Panc1 (cell line): Measurements from ENCODE around the gene SVOP.

Source experiments
- POLR2AphosphoS5 ChIP-seq: IDR thresholded peaks from 2 replicates; pipeline ENCODE4 v1.6.1; 2012; ENCODE audit warnings: mild to moderate bottlenecking, low read depth, low read length, moderate library complexity
- SIN3A ChIP-seq: IDR thresholded peaks from 2 replicates; pipeline ENCODE4 v1.6.1; 2012; ENCODE audit warnings: low read depth, mild to moderate bottlenecking, low read length, moderate library complexity, borderline replicate concordance; ENCODE audit not compliant: insufficient read depth
- TCF7L2 ChIP-seq: IDR thresholded peaks from 2 replicates; pipeline ENCODE4 v1.6.1; 2011; ENCODE audit warnings: mild to moderate bottlenecking, low read depth, low read length, inconsistent platforms
- TF ChIP-seq, protein P1 (sequence below): fragments of 450-650 bp; IDR thresholded peaks from 2 replicates; pipeline ENCODE4 v1.5.1; 2017; ENCODE audit warnings: mild to moderate bottlenecking
- TF ChIP-seq, protein P2 (sequence below), 2 experiments: IDR thresholded peaks; 2 replicates each; pipeline ENCODE4 v1.6.1; 2011 to 2012; ENCODE audit warnings: low read depth in 2 of 2, control low read depth in 1 of 2, low read length in 1 of 2, mild to moderate bottlenecking in 1 of 2, moderate library complexity in 1 of 2; ENCODE audit not compliant: insufficient read depth in 1 of 2

DNA sequence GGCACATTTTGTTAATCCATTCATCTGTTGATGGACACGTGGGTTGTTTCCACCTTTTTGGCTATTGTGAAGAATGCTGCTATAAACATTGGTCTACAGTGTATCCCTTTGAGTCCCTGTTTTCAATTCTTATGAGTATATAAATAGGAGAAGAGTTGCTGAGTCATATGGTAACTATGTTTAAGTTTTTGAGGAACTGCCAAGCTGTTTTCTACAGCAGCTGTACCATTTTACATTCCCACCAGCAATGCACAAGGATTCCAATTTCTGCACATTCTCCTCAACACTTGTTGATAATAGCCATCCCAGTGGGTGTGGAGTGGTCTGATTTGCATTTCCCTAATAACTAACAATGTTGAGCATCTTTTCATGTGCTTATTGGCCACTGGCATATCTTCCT is 6.9 kb upstream of the SVOP start:
- TF ChIP-seq, protein P1, sequence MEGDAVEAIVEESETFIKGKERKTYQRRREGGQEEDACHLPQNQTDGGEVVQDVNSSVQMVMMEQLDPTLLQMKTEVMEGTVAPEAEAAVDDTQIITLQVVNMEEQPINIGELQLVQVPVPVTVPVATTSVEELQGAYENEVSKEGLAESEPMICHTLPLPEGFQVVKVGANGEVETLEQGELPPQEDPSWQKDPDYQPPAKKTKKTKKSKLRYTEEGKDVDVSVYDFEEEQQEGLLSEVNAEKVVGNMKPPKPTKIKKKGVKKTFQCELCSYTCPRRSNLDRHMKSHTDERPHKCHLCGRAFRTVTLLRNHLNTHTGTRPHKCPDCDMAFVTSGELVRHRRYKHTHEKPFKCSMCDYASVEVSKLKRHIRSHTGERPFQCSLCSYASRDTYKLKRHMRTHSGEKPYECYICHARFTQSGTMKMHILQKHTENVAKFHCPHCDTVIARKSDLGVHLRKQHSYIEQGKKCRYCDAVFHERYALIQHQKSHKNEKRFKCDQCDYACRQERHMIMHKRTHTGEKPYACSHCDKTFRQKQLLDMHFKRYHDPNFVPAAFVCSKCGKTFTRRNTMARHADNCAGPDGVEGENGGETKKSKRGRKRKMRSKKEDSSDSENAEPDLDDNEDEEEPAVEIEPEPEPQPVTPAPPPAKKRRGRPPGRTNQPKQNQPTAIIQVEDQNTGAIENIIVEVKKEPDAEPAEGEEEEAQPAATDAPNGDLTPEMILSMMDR = no peak
- TF ChIP-seq POLR2AphosphoS5 = no peak
- no peak for TF ChIP-seq SIN3A
- TF ChIP-seq, protein P2, sequence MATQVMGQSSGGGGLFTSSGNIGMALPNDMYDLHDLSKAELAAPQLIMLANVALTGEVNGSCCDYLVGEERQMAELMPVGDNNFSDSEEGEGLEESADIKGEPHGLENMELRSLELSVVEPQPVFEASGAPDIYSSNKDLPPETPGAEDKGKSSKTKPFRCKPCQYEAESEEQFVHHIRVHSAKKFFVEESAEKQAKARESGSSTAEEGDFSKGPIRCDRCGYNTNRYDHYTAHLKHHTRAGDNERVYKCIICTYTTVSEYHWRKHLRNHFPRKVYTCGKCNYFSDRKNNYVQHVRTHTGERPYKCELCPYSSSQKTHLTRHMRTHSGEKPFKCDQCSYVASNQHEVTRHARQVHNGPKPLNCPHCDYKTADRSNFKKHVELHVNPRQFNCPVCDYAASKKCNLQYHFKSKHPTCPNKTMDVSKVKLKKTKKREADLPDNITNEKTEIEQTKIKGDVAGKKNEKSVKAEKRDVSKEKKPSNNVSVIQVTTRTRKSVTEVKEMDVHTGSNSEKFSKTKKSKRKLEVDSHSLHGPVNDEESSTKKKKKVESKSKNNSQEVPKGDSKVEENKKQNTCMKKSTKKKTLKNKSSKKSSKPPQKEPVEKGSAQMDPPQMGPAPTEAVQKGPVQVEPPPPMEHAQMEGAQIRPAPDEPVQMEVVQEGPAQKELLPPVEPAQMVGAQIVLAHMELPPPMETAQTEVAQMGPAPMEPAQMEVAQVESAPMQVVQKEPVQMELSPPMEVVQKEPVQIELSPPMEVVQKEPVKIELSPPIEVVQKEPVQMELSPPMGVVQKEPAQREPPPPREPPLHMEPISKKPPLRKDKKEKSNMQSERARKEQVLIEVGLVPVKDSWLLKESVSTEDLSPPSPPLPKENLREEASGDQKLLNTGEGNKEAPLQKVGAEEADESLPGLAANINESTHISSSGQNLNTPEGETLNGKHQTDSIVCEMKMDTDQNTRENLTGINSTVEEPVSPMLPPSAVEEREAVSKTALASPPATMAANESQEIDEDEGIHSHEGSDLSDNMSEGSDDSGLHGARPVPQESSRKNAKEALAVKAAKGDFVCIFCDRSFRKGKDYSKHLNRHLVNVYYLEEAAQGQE (IDR thresholded peaks at IDR 0.05; ENCODE audit: insufficient read depth in 1 of 2, low read depth in 2 of 2, low read length in 1 of 2) = no peak
- no peak for TF ChIP-seq TCF7L2
